ENCODE data around the gene TUSC2.
A peak's percentile ranks its signal among the peaks of the same experiment; 100 is the strongest.

Gene TUSC2

GRCh38 chr3:50364573-50365079 lies 36.6 kb upstream of the TUSC2 start:
- Mint-ChIP-seq H3K4me3 (peak overlapping the region; percentile 80), H3K27me3 (ENCODE audit: low read depth, poor library complexity) (peaks cover 27% of the 10 kb centered on the region), H3K9me3 (no peaks in the 10 kb centered on the region), H3K4me1 (peaks cover 18% of the 10 kb centered on the region), H3K36me3 (ENCODE audit: low read depth) (no peaks in the 10 kb centered on the region), H3K27ac (no peak overlapping the region)
- DNase-seq, result no peak
- TF ChIP-seq CTCF (IDR thresholded peaks at IDR 0.05), result no peak

GRCh38 chr3:50359760-50360110 lies 31.7 kb upstream of the TUSC2 start:
- TF ChIP-seq CTCF (IDR thresholded peaks at IDR 0.05), result no peak
- H3K36me3 Mint-ChIP-seq (ENCODE audit: low read depth), result no peaks in the 10 kb centered on the region
- H3K27me3 Mint-ChIP-seq (ENCODE audit: low read depth, poor library complexity), result peaks cover 12% of the 10 kb centered on the region
- H3K4me3 Mint-ChIP-seq, result peak overlapping the region; percentile 95
- H3K9me3 Mint-ChIP-seq, result no peaks in the 10 kb centered on the region
- no peak overlapping the region for H3K27ac Mint-ChIP-seq
- H3K4me1 Mint-ChIP-seq, result peaks cover 44% of the 10 kb centered on the region
- no peak for DNase-seq

- TF ChIP-seq CTCF (IDR thresholded peaks at IDR 0.05), result no peak
- peak; percentile 92 for DNase-seq
- no peaks in the 10 kb centered on the region for H3K9me3 Mint-ChIP-seq
- peak within 1 kb of the TSS; percentile 95 for H3K4me3 Mint-ChIP-seq
- peaks cover 5% of the 10 kb centered on the region for H3K36me3 Mint-ChIP-seq (ENCODE audit: low read depth)
- H3K27ac Mint-ChIP-seq, result peak within 1 kb of the TSS; percentile 94
- peaks cover 10% of the 10 kb centered on the region for H3K27me3 Mint-ChIP-seq (ENCODE audit: low read depth, poor library complexity)
- H3K4me1 Mint-ChIP-seq, result peaks cover 44% of the 10 kb centered on the region
Measured at GRCh38 chr3:50358911-50359759, 31.1 kb upstream of the TUSC2 start, which contains the start of gene TMEM115. TSS of gene TMEM115 (minus strand) at chr3:50359521. CDS start at chr3:50359063, 458 bp downstream.

- Mint-ChIP-seq H3K9me3 (no peaks in the 10 kb centered on the region), H3K36me3 (ENCODE audit: low read depth) (peaks cover 7% of the 10 kb centered on the region), H3K27ac (peak overlapping the region; percentile 79), H3K27me3 (ENCODE audit: low read depth, poor library complexity) (peaks cover 9% of the 10 kb centered on the region), H3K4me3 (peak overlapping the region; percentile 95), H3K4me1 (peaks cover 41% of the 10 kb centered on the region)
- TF ChIP-seq CTCF (IDR thresholded peaks at IDR 0.05), result no peak
- no peak for DNase-seq
Measured at GRCh38 chr3:50358355-50358910, 30.4 kb upstream of the TUSC2 start.

- Mint-ChIP-seq H3K27ac (no peak overlapping the region), H3K36me3 (ENCODE audit: low read depth) (peaks cover 7% of the 10 kb centered on the region), H3K4me3 (peak overlapping the region; percentile 95), H3K9me3 (no peaks in the 10 kb centered on the region), H3K4me1 (peaks cover 37% of the 10 kb centered on the region), H3K27me3 (ENCODE audit: low read depth, poor library complexity) (peaks cover 5% of the 10 kb centered on the region)
- no peak for DNase-seq
- TF ChIP-seq CTCF (IDR thresholded peaks at IDR 0.05), result no peak
Measured at GRCh38 chr3:50357481-50357880, 29.5 kb upstream of the TUSC2 start.
